Endothelial cell of umbilical vein (primary cell): ENCODE measurements around the gene ELAVL1. TPM values are rescaled to one million over a fixed set of nuclear protein-coding genes. Genes with fewer than 3 reads are reported as not detected.

Experiments
- BruUV-seq: library from RNA; stranded (reverse); fragments of 400-500 nt; replicated peaks from 2 replicates; lab custom pipeline; 2021; lab: Mats Ljungman, UMichigan
- CTCF ChIA-PET: fragments of 300-600, 350-600 bp; sonication (Branson Sonifier 250); formaldehyde crosslinking; loops from one replicate; lab custom pipeline; 2021; ENCODE audit warnings: antibody characterized with exemption, inconsistent platforms; lab: Charles Lee
- POLR2A ChIA-PET: fragments of 300-600, 350-600 bp; sonication (Branson Sonifier 250); formaldehyde crosslinking; loops from one replicate; lab custom pipeline; 2021; ENCODE audit warnings: antibody characterized with exemption, inconsistent platforms; lab: Charles Lee
- DNase-seq: peaks from one replicate; pipeline ENCODE4 v3.0.0-alpha.2; 2011; ENCODE audit warnings: low read depth, low spot score
- FAIRE-seq: peaks from 2 replicates; lab custom pipeline; 2011; peaks lifted over from hg19 to GRCh38; lab: Jason Lieb, UNC
- H2AFZ ChIP-seq: 2 replicates; pipeline ENCODE4 v1.6.0; 2012; ENCODE audit warnings: low read depth, low read length, control low read depth, inconsistent platforms
- H3K27ac ChIP-seq: 2 replicates; pipeline ENCODE4 v1.5.1; 2011; ENCODE audit warnings: low read depth, mild to moderate bottlenecking, control low read depth, low read length, moderate library complexity; ENCODE audit not compliant: insufficient read depth
- H3K27me3 ChIP-seq, 2 experiments: 2 replicates each; pipeline versions ENCODE4 v1.6.0 to v1.6.1; 2011; ENCODE audit warnings: low read length in 2 of 2, mixed read lengths in 1 of 2; ENCODE audit not compliant: control insufficient read depth in 2 of 2, insufficient read depth in 2 of 2
- H3K36me3 ChIP-seq, 2 experiments: 2 replicates in 1 of 2; 3 replicates in 1 of 2; pipeline ENCODE4 v1.5.1; 2011; ENCODE audit warnings: low read length in 2 of 2, mild to moderate bottlenecking in 1 of 2, moderate library complexity in 1 of 2; ENCODE audit not compliant: control insufficient read depth in 2 of 2, insufficient read depth in 2 of 2; ENCODE audit errors: extremely low read depth in 1 of 2
- H3K4me1 ChIP-seq: 3 replicates; pipeline ENCODE4 v1.5.1; 2011; ENCODE audit warnings: mild to moderate bottlenecking, low read length; ENCODE audit not compliant: control insufficient read depth, insufficient read depth; ENCODE audit errors: extremely low read depth
- H3K4me2 ChIP-seq: 2 replicates; pipeline ENCODE4 v1.6.1; 2011; ENCODE audit warnings: low read length, control low read depth, mixed read lengths; ENCODE audit not compliant: insufficient read depth
- H3K4me3 ChIP-seq, 3 experiments: fragments of 200-600 bp in 1 of 3; sonication (generic), shearing (Covaris generic) in 1 of 3; replicated peaks in 1 of 3; 2 replicates each; pipeline ENCODE4 v1.5.1; 2011 to 2016; ENCODE audit warnings: control low read depth in 3 of 3, low read length in 3 of 3, mild to moderate bottlenecking in 2 of 3, inconsistent platforms in 1 of 3, low read depth in 1 of 3, moderate library complexity in 1 of 3; ENCODE audit not compliant: insufficient read depth in 1 of 3
- H3K79me2 ChIP-seq: 2 replicates; pipeline ENCODE4 v1.6.0; 2012; ENCODE audit warnings: low read length, inconsistent platforms; ENCODE audit not compliant: control insufficient read depth, insufficient read depth
- H3K9ac ChIP-seq: replicated peaks from 2 replicates; pipeline ENCODE3; 2011; ENCODE audit warnings: low read length, control low read depth; ENCODE audit not compliant: insufficient read depth; ENCODE audit errors: extremely low read depth
- H3K9me1 ChIP-seq: replicated peaks from 3 replicates; pipeline ENCODE4 v1.6.0; 2011; ENCODE audit warnings: mild to moderate bottlenecking, low read length; ENCODE audit not compliant: control insufficient read depth, insufficient read depth; ENCODE audit errors: extremely low read depth
- H3K9me3 ChIP-seq: replicated peaks from 2 replicates; pipeline ENCODE4 v1.5.1; 2012; ENCODE audit warnings: low read length, inconsistent platforms; ENCODE audit not compliant: control insufficient read depth, insufficient read depth
- H4K20me1 ChIP-seq: replicated peaks from 2 replicates; pipeline ENCODE3; 2011; ENCODE audit warnings: mild to moderate bottlenecking, low read length; ENCODE audit not compliant: control insufficient read depth, insufficient read depth; ENCODE audit errors: extremely low read depth
- EZH2 ChIP-seq: IDR thresholded peaks from 2 replicates; pipeline ENCODE4 v1.6.1; 2012; ENCODE audit warnings: borderline replicate concordance, low read depth, mild to moderate bottlenecking, moderate library complexity, low read length, inconsistent platforms; ENCODE audit not compliant: severe bottlenecking
- FOS ChIP-seq: IDR thresholded peaks from 2 replicates; pipeline ENCODE4 v1.6.1; 2011; ENCODE audit warnings: mild to moderate bottlenecking, low read length, moderate library complexity, borderline replicate concordance; ENCODE audit not compliant: insufficient read depth
- GATA2 ChIP-seq: IDR thresholded peaks from 2 replicates; pipeline ENCODE4 v1.7.0; 2011; ENCODE audit warnings: low read depth, mild to moderate bottlenecking, moderate library complexity, mixed read lengths, low read length; ENCODE audit not compliant: insufficient read length, insufficient read depth
- JUN ChIP-seq: IDR thresholded peaks from 2 replicates; pipeline ENCODE4 v1.6.1; 2011; ENCODE audit warnings: borderline replicate concordance, low read depth; ENCODE audit not compliant: insufficient read length, insufficient read depth
- MYC ChIP-seq: IDR thresholded peaks from one replicate; pipeline ENCODE4 v1.6.1; 2011; ENCODE audit warnings: mild to moderate bottlenecking, low read depth, low read length
- POLR2A ChIP-seq: IDR thresholded peaks from 2 replicates; pipeline ENCODE4 v1.6.1; 2012; ENCODE audit warnings: low read depth, mild to moderate bottlenecking, control low read depth, low read length
- POLR2AphosphoS5 ChIP-seq: IDR thresholded peaks from 2 replicates; pipeline ENCODE4 v1.6.1; 2012; ENCODE audit warnings: low read depth, mild to moderate bottlenecking, control low read depth, low read length, moderate library complexity; ENCODE audit not compliant: insufficient read depth
- dilution Hi-C: fragments of 300-500 bp; cut with MboI; formaldehyde crosslinking; loops from one replicate; pipeline ENCODE4 v1.15.0; 2019; ENCODE audit warnings: low sequenced_read_pairs; ENCODE audit not compliant: extremely low pct_ligation_motif_present
- intact Hi-C: fragments of 100-400 bp; cut with micrococcal nuclease; formaldehyde crosslinking; loops from one replicate; pipeline ENCODE4 v1.10.0; 2022
- polyA plus RNA-seq, 4 experiments: library from polyadenylated mRNA; depleted of rRNA in 3 of 4; stranded (reverse) in 3 of 4; unstranded in 1 of 4; fragments of >200 nt; gene quantifications; 2 replicates each; pipeline versions ENCODE4 v1.2.1 to v1.2.3, GENCODE V29; 2011 to 2012; ENCODE audit warnings: missing spikeins in 1 of 4
- total RNA-seq: library from RNA; stranded (reverse); gene quantifications from 2 replicates; pipeline ENCODE4 v1.2.3, GENCODE V29; 2021
- TF ChIP-seq, protein P1 (sequence below): IDR thresholded peaks from 2 replicates; pipeline ENCODE4 v1.6.1; 2011; ENCODE audit not compliant: insufficient read depth, insufficient read length
- TF ChIP-seq, protein P2 (sequence below), 2 donors: IDR thresholded peaks; 1 replicate in 1 of 2; 2 replicates in 1 of 2; pipeline ENCODE4 v1.5.1; 2011; ENCODE audit warnings: low read length in 2 of 2, mild to moderate bottlenecking in 2 of 2, moderate library complexity in 2 of 2, control low read depth in 1 of 2, inconsistent platforms in 1 of 2, low read depth in 1 of 2; ENCODE audit not compliant: insufficient read depth in 1 of 2; ENCODE audit errors: extremely low read depth in 1 of 2

The ELAVL1 gene
- total and polyA plus RNA-seq, 2 donors (not counting 3 experiments of a cell fraction or from before 2014, with no cell fraction given): 46.8 to 134 TPM

DNA sequence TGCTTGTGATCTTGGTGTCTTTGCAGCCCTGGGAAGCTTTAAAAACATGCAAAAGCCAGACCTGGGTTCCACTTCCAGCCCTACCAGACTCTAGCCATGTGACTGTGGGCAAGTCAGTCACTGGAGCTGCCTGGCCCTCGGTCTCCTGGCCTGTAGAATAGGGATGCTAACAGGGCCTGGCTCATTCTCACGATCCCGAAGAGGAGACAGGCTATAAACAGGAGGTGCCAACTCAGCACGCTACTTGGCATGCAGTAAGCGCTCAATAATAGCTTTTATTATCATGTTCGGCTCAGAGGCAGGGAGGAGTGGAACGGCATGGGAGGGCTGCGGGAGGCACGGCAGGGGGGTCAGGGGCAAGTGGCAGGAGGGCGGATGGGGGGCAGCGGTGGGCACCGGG, 81.2 kb downstream of the ELAVL1 start:
- Histone ChIP-seq H3K4me1 (peaks cover 32% of the 10 kb centered on the region), H3K27me3 (no peaks in the 10 kb centered on the region), H3K9me1 (no peaks in the 10 kb centered on the region), H3K9me3 (no peaks in the 10 kb centered on the region), H2AFZ (no peak overlapping the region), H3K4me3 (no peak overlapping the region), H3K79me2 (no peaks in the 10 kb centered on the region), H3K36me3 (peaks cover 0 to 5% of the 10 kb centered on the region in 2 experiments), H3K4me2 (no peak overlapping the region), H3K9ac (no peak overlapping the region), H4K20me1 (no peaks in the 10 kb centered on the region), H3K27ac (no peak overlapping the region)
- dilution Hi-C loops (no loop called here), intact Hi-C loops (loop anchor here (5.0 kb wide), 1 partner anchor 242 kb away; the partner anchor contains the start of gene TRAPPC5)
- no peak for FAIRE-seq
- ChIA-PET POLR2A (no interaction called here), CTCF (interaction anchor here (1.5 to 5.1 kb wide), 3 partner anchors 20 to 356 kb away, joined by 3 to 34 read pairs (median 5); partner anchors contain the start of genes MAP2K7 and TIMM44)
- TF ChIP-seq EZH2 (no peak), POLR2AphosphoS5 (no peak), FOS (no peak), POLR2A (no peak), GATA2 (no peak), JUN (no peak), MYC (no peak)
- TF ChIP-seq, protein P1, sequence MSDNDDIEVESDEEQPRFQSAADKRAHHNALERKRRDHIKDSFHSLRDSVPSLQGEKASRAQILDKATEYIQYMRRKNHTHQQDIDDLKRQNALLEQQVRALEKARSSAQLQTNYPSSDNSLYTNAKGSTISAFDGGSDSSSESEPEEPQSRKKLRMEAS: no peak
- TF ChIP-seq, protein P2, sequence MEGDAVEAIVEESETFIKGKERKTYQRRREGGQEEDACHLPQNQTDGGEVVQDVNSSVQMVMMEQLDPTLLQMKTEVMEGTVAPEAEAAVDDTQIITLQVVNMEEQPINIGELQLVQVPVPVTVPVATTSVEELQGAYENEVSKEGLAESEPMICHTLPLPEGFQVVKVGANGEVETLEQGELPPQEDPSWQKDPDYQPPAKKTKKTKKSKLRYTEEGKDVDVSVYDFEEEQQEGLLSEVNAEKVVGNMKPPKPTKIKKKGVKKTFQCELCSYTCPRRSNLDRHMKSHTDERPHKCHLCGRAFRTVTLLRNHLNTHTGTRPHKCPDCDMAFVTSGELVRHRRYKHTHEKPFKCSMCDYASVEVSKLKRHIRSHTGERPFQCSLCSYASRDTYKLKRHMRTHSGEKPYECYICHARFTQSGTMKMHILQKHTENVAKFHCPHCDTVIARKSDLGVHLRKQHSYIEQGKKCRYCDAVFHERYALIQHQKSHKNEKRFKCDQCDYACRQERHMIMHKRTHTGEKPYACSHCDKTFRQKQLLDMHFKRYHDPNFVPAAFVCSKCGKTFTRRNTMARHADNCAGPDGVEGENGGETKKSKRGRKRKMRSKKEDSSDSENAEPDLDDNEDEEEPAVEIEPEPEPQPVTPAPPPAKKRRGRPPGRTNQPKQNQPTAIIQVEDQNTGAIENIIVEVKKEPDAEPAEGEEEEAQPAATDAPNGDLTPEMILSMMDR (IDR thresholded peaks at IDR 0.05; ENCODE audit: extremely low read depth in 1 of 2, insufficient read depth in 1 of 2, low read depth in 1 of 2, low read length in 2 of 2): no peak
- DNase-seq: no peak
- BruUV-seq: no TSS peak
